Transverse colon (tissue), 4 donors: ENCODE data around the gene CAMTA1. TPM values are rescaled to one million over a fixed set of nuclear protein-coding genes. Genes with fewer than 3 reads are reported as not detected.

Experiments used
- DNase-seq: peaks from one replicate; pipeline ENCODE4 v3.0.0-alpha.2; 2019
- H3K27ac ChIP-seq, 4 donors: fragments of 200-600 bp; sonication (generic); 2 replicates each; pipeline ENCODE4 v1.5.1; 2016 to 2018; ENCODE audit warnings: inconsistent platforms in 4 of 4
- H3K27me3 ChIP-seq: fragments of 200-600 bp; sonication (generic); 2 replicates; pipeline ENCODE4 v1.5.1; 2017; ENCODE audit warnings: inconsistent platforms
- H3K36me3 ChIP-seq, 4 donors: fragments of 200-600 bp; sonication (generic); 2 replicates each; pipeline ENCODE4 v1.5.1; 2017 to 2019; ENCODE audit warnings: inconsistent platforms in 4 of 4
- H3K4me1 ChIP-seq, 4 donors: fragments of 200-600 bp; sonication (generic); 2 replicates each; pipeline ENCODE4 v1.5.1; 2017 to 2020; ENCODE audit warnings: inconsistent platforms in 4 of 4
- H3K4me3 ChIP-seq, 4 donors: fragments of 200-600 bp; sonication (generic); 1 replicate in 1 of 4; 2 replicates in 3 of 4; pipeline versions ENCODE4 v1.5.1 to v1.6.1; 2017 to 2019; ENCODE audit warnings: inconsistent platforms in 4 of 4
- H3K9me3 ChIP-seq, 2 donors: fragments of 200-600 bp; sonication (generic); 2 replicates each; pipeline ENCODE4 v1.5.1; 2017 to 2019; ENCODE audit warnings: inconsistent platforms in 2 of 2
- EP300 ChIP-seq: sonication (generic); formaldehyde crosslinking; IDR thresholded peaks from one replicate; pipeline ENCODE4 v1.6.1; 2017; ENCODE audit warnings: antibody characterized with exemption, low read depth
- POLR2A ChIP-seq: fragments of 450-650 bp; IDR thresholded peaks from one replicate; pipeline ENCODE4 v1.6.1; 2016; ENCODE audit warnings: antibody characterized with exemption, mild to moderate bottlenecking, moderate library complexity
- POLR2AphosphoS5 ChIP-seq, 3 donors: sonication (generic); formaldehyde crosslinking; IDR thresholded peaks; one replicate each; pipeline ENCODE4 v1.6.1; 2016; ENCODE audit warnings: antibody characterized with exemption in 3 of 3
- WGBS, 2 donors: methylation state at CpG; one replicate each; pipeline ENCODE4 v1.1.5; 2018; ENCODE audit warnings: low coverage in 1 of 2; 5-methylcytosine and 5-hydroxymethylcytosine counted together
- in situ Hi-C, 4 donors: fragments of 200-750 bp; cut with MboI; loops; one replicate each; pipeline versions ENCODE4 v1.15.0 to v1.15.1; 2017; ENCODE audit warnings: low sequenced_read_pairs in 3 of 4, low pct_ligation_motif_present in 1 of 4, low pct_unique_long_range_greater_than_20kb in 1 of 4
- intact Hi-C: fragments of 100-400 bp; cut with DNase I; formaldehyde crosslinking; loops from one replicate; pipeline ENCODE4 v1.15.1; 2023; ENCODE audit warnings: low total_unique reads
- total RNA-seq, 4 donors: library from RNA; depleted of rRNA; stranded (reverse); fragments of >200 nt; gene quantifications; one replicate each; pipeline ENCODE4 v1.1.0, GENCODE V29; 2016
- TF ChIP-seq, protein P1 (sequence below), 5 experiments: fragments of 200-600 bp in 3 of 5; fragments of 450-650 bp in 2 of 5; sonication (generic) in 3 of 5; IDR thresholded peaks; 1 replicate in 2 of 5; 2 replicates in 3 of 5; pipeline ENCODE4 v1.5.1; 2016 to 2017; ENCODE audit warnings: antibody characterized with exemption in 5 of 5, inconsistent platforms in 3 of 5, mild to moderate bottlenecking in 2 of 5, moderate library complexity in 1 of 5

Gene CAMTA1
- total RNA-seq, 4 donors from 2014 or later = 93.8 to 268 (median 130) TPM

DNA sequence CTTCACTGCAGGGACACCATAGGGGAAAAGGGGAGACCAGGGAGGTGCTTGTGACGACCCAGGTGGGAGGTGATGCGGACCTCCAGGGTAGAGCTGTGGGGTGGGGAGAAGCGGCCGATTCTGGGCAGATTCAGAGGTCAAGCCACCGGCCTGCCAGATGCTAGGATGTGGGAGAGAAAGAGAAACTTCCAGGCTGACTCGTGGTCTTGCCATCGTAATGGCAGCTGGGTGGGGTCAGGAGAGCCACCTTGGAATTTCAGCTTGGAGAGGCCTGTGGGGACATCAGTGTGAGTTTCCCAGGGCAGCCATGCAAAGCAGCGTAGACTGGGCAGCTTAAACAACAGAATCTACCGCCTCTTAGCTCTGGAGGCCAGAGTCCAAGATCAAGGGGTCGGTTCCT, 727.8 kb downstream of the CAMTA1 start:
- Histone ChIP-seq H3K27ac (no peak overlapping the region), H3K4me1 (peaks cover 0 to 16% (median 6%) of the 10 kb centered on the region in 4 donors), H3K36me3 (no peaks in the 10 kb centered on the region), H3K9me3 (no peaks in the 10 kb centered on the region), H3K27me3 (no peaks in the 10 kb centered on the region), H3K4me3 (no peak overlapping the region)
- DNase-seq = no peak
- TF ChIP-seq, protein P1, sequence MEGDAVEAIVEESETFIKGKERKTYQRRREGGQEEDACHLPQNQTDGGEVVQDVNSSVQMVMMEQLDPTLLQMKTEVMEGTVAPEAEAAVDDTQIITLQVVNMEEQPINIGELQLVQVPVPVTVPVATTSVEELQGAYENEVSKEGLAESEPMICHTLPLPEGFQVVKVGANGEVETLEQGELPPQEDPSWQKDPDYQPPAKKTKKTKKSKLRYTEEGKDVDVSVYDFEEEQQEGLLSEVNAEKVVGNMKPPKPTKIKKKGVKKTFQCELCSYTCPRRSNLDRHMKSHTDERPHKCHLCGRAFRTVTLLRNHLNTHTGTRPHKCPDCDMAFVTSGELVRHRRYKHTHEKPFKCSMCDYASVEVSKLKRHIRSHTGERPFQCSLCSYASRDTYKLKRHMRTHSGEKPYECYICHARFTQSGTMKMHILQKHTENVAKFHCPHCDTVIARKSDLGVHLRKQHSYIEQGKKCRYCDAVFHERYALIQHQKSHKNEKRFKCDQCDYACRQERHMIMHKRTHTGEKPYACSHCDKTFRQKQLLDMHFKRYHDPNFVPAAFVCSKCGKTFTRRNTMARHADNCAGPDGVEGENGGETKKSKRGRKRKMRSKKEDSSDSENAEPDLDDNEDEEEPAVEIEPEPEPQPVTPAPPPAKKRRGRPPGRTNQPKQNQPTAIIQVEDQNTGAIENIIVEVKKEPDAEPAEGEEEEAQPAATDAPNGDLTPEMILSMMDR (IDR thresholded peaks at IDR 0.05) = no peak
- TF ChIP-seq POLR2AphosphoS5 (IDR thresholded peaks at IDR 0.05) (no peak), EP300 (no peak)
- intact Hi-C loops (no loop called here), in situ Hi-C loops (no loop called here)
- WGBS, 2 donors = 89% methylated on average over 10 of the region's 10 CpGs; no CpG with 5 or more reads in 1 of the 2 donors

DNA sequence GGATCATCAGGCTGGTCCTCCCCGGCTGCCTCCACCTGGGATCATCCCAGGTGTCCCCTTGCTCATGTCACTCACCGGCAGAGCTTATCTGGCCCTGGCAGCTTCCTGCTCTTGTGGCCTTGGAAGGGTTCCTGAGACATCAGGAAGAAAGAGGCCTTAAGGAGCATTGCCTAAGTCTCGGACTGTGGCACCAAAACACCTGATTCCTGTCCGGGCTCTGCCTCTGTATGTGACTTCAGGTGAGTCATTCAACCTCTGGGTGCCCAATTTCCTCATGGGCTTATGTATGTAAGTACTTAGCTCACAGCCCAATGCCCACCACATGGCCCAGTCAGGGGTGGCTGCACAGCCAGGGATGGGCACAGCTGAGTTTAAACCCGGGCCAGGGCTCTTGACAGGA, 729.9 kb downstream of the CAMTA1 start:
- H3K27ac ChIP-seq = no peak overlapping the region
- H3K9me3 ChIP-seq = no peaks in the 10 kb centered on the region
- 77% methylated on average over 4 of the region's 5 CpGs; no CpG with 5 or more reads in 1 of the 2 donors for WGBS, 2 donors
- peaks cover 0 to under 1% (median 0%) of the 10 kb centered on the region in 4 donors for H3K4me1 ChIP-seq
- no peak for DNase-seq
- no peaks in the 10 kb centered on the region for H3K27me3 ChIP-seq
- in situ Hi-C loops (no loop called here), intact Hi-C loops (no loop called here)
- H3K4me3 ChIP-seq = no peak overlapping the region
- H3K36me3 ChIP-seq = no peaks in the 10 kb centered on the region
- no peak for TF ChIP-seq POLR2AphosphoS5 (IDR thresholded peaks at IDR 0.05)
- TF ChIP-seq, protein P1 (IDR thresholded peaks at IDR 0.05) = no peak
- TF ChIP-seq EP300 = no peak
- TF ChIP-seq POLR2A = no peak

DNA sequence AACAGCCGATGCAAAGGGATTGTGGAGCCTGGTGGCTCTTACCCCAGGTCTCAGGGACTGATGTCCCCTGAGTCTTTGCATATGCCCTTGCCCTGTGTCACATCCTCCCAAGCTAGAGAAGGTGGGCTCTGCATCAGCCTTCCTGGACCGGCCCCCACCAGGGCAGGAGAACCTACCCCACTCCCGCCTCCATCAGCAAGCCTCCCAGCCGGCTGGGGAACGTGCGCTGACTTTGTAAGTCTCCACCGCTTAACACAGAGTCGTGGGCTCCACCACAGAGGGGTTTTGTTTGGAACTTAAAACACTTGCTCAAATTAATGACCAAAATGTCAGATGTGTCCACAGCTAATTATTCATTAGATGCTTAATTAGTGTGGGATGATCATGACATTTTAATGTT, 730.6 kb downstream of the CAMTA1 start:
- in situ Hi-C loops = no loop called here
- intact Hi-C loops = no loop called here
- no peak for TF ChIP-seq EP300
- no peak for TF ChIP-seq POLR2AphosphoS5 (IDR thresholded peaks at IDR 0.05)
- TF ChIP-seq, protein P1 (IDR thresholded peaks at IDR 0.05) = no peak
- no peak for TF ChIP-seq POLR2A
- Histone ChIP-seq H3K27me3 (no peaks in the 10 kb centered on the region), H3K27ac (no peak overlapping the region), H3K4me1 (no peaks in the 10 kb centered on the region), H3K4me3 (no peak overlapping the region), H3K9me3 (no peaks in the 10 kb centered on the region), H3K36me3 (no peaks in the 10 kb centered on the region)
- 93 to 96% methylated on average over 3 to 8 of the region's 8 CpGs for WGBS, 2 donors
- DNase-seq = no peak

DNA sequence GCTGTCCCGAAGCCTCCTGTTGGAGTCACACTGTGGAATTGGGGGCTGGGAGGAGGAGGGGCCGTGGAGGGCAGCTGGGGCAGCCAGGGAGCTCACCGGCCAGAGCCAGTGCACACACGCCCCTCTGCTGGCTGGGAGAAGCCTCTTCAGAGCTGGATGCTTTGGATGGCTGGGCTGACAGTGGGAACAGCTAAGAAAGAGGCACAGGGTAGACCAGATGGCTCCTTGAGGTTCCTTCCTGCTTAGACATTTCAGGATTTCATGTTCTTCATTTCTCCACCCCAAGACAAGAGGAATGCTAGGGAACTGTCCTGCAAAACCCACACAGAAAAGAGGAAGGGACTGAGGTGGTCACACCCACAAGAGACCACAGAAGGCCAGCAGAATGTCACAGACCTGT, 731.1 kb downstream of the CAMTA1 start:
- in situ Hi-C loops = no loop called here
- no peaks in the 10 kb centered on the region for H3K9me3 ChIP-seq
- H3K4me3 ChIP-seq = no peak overlapping the region
- TF ChIP-seq POLR2AphosphoS5 (IDR thresholded peaks at IDR 0.05) (no peak), POLR2A (no peak), EP300 (no peak)
- TF ChIP-seq, protein P1 (IDR thresholded peaks at IDR 0.05) = no peak
- intact Hi-C loops = no loop called here
- no peaks in the 10 kb centered on the region for H3K27me3 ChIP-seq
- H3K27ac ChIP-seq = no peak overlapping the region
- H3K36me3 ChIP-seq = no peaks in the 10 kb centered on the region
- DNase-seq = no peak
- H3K4me1 ChIP-seq = no peaks in the 10 kb centered on the region
- WGBS, 2 donors = 60 to 83% methylated on average over 1 to 4 of the region's 4 CpGs
